HG03108 (cell line): ENCODE results near the gene TEDC2.
A peak's percentile ranks its signal among the peaks of the same experiment; 100 is the strongest.

ENCODE experiments used
- ATAC-seq: cut with Tn5 transposase; IDR thresholded peaks from one replicate; pipeline ENCODE4 v1.9.1; 2021; ENCODE audit warnings: moderate library complexity; ENCODE audit not compliant: unreplicated experiment

TEDC2 gene

DNA sequence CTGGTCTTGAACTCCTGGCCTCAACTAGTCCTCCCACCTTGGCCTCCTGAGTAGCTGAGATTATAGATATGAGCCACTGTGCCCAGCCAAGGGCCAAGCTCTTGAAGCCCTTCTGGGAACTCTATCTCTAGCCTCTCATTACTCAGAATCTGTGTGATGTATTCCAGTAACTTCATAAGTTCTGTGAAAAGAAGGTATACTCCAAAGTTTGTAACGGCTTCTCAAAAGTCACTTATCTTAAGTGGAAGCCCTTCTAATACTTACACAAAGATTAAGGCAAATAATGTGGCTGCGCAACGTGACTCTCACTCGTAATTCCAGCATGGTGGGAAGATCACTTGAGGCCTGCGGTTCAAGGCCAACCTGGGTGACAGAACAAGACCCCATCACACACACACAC lies 34.7 kb downstream of the TEDC2 start:
- no peak for ATAC-seq

GRCh38 chr16:2495041-2495440 lies 35.1 kb downstream of the TEDC2 start:
- no peak for ATAC-seq

DNA sequence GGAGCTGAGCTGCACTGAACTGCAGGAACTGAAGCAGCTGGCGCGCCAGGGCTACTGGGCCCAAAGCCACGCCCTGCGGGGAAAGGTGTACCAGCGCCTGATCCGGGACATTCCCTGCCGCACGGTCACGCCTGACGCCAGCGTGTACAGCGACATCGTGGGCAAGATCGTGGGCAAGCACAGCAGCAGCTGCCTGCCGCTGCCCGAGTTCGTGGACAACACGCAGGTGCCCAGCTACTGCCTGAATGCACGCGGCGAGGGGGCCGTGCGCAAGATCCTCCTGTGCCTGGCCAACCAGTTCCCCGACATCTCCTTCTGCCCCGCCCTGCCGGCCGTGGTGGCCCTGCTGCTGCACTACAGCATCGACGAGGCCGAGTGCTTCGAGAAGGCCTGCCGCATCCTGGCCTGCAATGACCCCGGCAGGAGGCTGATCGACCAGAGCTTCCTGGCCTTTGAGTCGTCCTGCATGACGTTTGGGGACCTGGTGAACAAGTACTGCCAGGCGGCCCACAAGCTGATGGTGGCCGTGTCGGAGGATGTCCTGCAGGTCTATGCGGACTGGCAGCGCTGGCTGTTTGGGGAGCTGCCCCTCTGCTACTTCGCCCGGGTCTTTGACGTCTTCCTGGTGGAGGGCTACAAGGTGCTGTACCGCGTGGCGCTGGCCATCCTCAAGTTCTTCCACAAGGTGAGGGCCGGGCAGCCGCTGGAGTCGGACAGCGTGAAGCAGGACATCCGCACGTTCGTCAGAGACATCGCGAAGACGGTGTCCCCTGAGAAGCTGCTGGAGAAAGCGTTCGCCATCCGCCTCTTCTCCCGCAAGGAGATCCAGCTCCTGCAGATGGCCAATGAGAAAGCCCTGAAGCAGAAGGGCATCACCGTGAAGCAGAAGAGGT lies 36.6 kb downstream of the TEDC2 start:
- ATAC-seq: no peak

- ATAC-seq: no peak
Measured at GRCh38 chr16:2497116-2497630, 37.3 kb downstream of the TEDC2 start.

- no peak for ATAC-seq
Measured at GRCh38 chr16:2497695-2498484, 38.0 kb downstream of the TEDC2 start.

GRCh38 chr16:2498531-2499253 lies 38.8 kb downstream of the TEDC2 start:
- ATAC-seq: no peak

DNA sequence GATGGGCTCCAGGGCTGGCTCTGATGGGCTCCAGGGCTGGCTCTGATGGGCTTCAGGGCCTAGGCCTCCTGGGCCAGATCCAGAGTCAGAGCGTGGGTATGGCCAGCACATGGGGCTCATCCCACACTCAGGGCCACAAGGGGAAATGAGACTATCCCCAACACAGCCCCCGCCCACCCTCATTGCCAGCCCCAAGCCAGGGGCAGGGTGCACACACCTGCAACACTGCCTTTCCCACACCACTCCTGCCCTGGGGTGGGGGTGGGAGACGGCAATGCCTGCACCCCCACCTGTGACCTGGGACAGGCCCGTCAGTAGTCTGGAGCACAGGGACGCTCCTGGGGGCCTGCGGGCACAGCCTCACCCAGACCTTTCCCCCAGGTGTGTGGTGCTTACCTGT lies 39.5 kb downstream of the TEDC2 start:
- ATAC-seq: no peak

DNA sequence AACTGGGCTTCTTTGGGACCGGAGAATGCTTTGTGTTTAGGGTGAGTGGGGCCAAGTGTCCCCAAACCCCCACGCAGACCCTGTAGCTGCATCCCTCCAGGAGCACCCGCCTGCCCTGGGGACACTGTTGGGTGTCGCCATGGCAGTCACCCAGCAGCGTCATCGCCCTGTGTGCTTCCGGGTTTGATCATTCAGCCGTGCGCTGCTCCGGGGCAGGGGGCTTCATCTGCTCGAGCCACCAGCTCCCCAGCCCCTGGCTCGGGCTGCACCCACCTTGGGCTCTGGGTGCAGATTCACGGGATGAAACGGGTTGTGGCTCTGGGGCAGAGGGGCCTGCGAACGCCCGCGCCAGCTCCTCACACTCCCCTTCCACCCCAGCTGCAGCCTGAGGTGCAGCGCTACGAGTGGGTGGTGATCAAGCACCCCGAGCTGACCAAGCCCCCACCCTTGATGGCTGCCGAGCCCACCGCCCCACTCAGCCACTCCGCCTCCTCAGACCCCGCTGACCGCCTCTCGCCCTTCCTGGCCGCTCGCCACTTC lies 40.1 kb downstream of the TEDC2 start:
- no peak for ATAC-seq

DNA sequence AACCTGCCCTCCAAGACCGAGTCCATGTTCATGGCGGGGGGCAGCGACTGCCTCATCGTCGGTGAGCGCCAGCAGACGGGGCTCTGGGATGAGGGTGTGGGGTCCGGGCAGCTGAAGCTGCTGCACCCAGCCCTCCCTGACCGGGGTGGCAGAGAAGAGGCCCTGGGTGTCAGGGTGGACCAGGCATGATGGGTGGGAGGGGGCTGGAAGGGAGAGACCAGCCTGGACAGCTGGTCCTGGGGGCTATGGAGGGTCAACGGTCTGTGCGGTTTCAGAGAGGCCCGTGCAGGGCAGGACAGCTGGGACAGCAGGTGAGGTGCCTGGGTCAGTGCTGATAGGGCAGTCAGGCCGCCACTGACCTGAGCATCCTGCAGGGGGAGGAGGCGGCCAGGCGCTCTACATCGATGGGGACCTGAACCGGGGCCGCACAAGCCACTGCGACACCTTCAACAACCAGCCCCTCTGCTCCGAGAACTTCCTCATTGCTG lies 40.6 kb downstream of the TEDC2 start:
- no peak for ATAC-seq

GRCh38 chr16:2500918-2501750 lies 41.2 kb downstream of the TEDC2 start:
- ATAC-seq: peak; percentile 57

DNA sequence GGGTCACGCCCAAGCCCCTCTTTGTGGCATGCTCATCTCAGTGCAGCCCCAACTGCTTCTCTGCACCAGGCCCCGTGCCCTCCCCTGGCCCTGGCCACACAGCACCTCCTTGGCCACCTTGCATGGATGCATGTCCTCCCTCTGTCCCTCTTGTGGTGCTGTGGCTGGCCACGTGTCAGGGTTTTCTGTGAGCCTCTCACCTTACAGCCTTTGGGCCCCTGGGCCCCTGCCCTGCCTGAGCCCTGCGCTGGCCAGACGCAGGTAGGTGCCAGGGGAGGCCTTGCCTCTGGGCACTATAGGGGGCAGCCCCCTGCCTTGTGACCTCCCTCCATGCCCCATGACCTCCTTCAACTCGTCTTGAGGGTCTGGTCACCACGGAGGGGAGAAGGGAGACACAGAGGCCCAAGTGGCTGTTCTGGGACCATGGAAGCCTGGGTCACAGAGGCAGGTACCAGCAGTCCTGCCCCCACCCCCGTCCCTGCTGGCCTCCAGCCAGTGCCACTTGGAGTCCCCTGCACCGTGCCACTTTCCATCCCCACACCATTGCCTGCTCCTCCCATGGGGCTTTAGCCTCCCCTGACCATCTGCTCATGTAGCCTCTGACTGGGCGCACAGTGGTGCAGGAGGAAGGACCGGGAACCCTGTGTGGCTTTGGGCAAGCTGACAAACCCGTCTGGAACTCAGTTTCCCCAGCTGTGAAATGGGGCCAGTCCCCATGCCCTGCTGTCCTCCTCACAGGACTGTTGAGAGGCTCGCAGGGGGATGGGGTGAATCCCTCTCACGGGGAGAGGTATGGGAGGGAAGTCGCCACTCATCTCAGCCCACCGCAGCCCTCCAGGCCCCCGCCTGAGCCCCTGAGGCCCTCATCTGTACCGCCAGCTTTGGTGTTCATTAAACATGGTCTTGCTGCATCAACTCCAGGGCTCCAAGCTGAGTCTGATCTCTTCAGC lies 42.3 kb downstream of the TEDC2 start:
- no peak for ATAC-seq

GRCh38 chr16:2505695-2506094 lies 45.8 kb downstream of the TEDC2 start:
- no peak for ATAC-seq

- peak; percentile 73 for ATAC-seq
Measured at GRCh38 chr16:2507052-2507659, 47.2 kb downstream of the TEDC2 start.

DNA sequence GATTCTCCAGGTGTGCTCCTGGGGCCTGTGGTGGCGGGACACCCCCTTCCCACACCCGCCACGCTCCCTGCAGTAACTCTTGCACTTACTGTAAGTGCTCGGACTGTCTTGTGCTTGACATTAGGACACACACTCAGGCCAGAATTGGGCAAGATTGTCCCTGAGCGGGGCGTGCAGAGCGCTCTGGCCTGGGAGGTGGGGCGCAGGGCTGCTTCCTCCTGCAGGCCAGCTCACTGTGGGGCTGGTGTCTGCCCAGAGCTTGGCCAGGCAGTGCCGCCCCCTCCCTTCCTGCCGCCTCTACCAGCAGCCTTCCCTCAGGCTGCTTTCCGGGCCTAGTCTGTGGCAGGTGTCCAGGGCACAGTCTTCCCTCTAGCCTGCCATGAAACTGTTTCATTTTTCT lies 47.8 kb downstream of the TEDC2 start:
- ATAC-seq: peak; percentile 11

DNA sequence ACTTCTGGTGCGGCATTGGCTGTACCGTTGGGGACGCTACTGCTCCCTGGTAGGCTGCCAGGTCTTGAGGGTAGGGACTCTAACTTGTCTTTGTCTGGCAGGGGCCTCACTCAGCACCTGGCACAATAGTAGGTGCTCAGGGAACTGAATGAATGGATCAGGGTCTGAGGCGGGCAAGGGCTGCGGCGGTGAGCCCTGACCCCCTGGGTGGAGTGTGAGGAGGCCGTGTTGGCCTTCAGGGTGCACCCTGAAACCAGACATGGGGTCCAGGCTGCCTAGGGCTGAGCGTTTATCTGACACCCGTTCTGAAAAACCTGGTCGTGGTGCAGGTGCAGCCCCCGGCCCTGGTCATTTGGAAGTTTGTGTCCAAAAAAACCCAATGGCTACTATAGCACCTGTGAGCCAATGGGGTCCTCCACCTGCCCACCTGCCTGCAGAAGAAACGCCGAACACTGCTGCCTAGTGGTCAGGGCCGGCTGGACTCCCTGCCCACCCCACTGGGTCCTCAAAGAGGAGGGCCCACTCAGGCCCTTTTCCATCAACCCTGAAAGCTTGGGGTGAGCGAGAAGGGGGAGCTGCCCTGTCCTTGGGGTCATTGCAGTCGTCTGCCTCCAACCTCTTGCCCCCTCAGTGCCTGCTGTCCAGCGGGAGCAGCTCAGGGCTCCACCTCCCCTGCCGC lies 49.0 kb downstream of the TEDC2 start:
- no peak for ATAC-seq

DNA sequence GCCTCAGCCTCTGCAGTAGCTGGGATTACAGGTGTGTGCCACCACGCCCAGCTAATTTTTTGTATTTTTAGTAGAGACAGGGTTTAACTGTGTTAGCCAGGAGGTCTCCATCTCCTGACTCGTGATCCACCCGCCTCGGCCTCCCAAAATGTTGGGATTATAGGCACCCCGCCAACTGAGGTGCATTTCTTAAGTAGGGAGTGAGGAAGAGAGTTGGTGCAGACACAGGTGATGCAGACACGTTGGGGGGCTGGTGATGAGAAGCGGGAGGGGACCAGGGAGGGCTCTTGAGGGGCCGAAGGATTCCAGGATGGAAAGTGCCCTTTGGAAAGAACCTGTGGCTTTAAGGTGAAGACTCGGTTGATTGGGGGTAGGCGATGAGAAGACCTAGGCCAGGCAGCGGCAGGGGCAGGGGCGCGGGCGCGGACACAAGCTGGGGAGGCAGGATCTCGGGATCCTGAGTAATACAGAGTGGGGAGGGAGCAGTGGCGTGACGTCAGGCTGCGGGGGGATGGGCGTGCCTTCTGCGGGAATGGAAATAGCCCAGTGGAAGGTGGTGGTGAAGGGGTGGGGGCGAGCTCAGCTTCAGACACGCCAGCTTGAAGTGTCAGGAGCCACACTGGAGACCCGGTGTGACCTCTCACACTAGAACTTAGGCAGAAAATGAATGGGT lies 51.4 kb downstream of the TEDC2 start:
- ATAC-seq: no peak
